Osteocyte (in vitro differentiated cells): Measurements from ENCODE around the gene RAB29. TPM values are rescaled to one million over a fixed set of nuclear protein-coding genes. Genes with fewer than 3 reads are reported as not detected.
A peak's percentile ranks its signal among the peaks of the same experiment; 100 is the strongest.

Experiments used
- DNase-seq: peaks from one replicate; pipeline ENCODE4 v3.0.0; 2021; ENCODE audit warnings: mixed read lengths; ENCODE audit not compliant: unreplicated experiment; ENCODE audit errors: extremely low spot score
- H3K27ac Mint-ChIP-seq: one replicate; pipeline ENCODE4 v1.8.0; 2021; ENCODE audit warnings: mild to moderate bottlenecking, mixed read lengths; ENCODE audit not compliant: unreplicated experiment
- H3K27me3 Mint-ChIP-seq: one replicate; pipeline ENCODE4 v1.8.0; 2021; ENCODE audit warnings: mixed read lengths; ENCODE audit not compliant: unreplicated experiment
- H3K36me3 Mint-ChIP-seq: one replicate; pipeline ENCODE4 v1.8.0; 2021; ENCODE audit warnings: mixed read lengths; ENCODE audit not compliant: unreplicated experiment
- H3K4me1 Mint-ChIP-seq: one replicate; pipeline ENCODE4 v1.8.0; 2021; ENCODE audit warnings: mixed read lengths; ENCODE audit not compliant: unreplicated experiment
- H3K4me3 Mint-ChIP-seq: one replicate; pipeline ENCODE4 v1.8.0; 2021; ENCODE audit warnings: mild to moderate bottlenecking, moderate library complexity, mixed read lengths; ENCODE audit not compliant: unreplicated experiment
- H3K9me3 Mint-ChIP-seq: one replicate; pipeline ENCODE4 v1.8.0; 2021; ENCODE audit warnings: mixed read lengths; ENCODE audit not compliant: unreplicated experiment
- CTCF ChIP-seq: fragments of 200-600 bp; sonication (generic); IDR thresholded peaks from 2 replicates; pipeline ENCODE4 v1.5.0; 2021; ENCODE audit warnings: antibody characterized with exemption, mild to moderate bottlenecking, moderate library complexity
- total RNA-seq: library from RNA; stranded (reverse); gene quantifications from 2 replicates; pipeline ENCODE4 v1.2.1, GENCODE V29; 2021

Gene RAB29
- total RNA-seq, 1 donor from 2014 or later, result 32.0 TPM

- Mint-ChIP-seq H3K4me3 (no peak overlapping the region), H3K27me3 (peaks cover 14% of the 10 kb centered on the region), H3K4me1 (no peaks in the 10 kb centered on the region), H3K9me3 (no peaks in the 10 kb centered on the region), H3K36me3 (no peaks in the 10 kb centered on the region), H3K27ac (no peak overlapping the region)
- DNase-seq, result no peak
- no peak for TF ChIP-seq CTCF
Observed at GRCh38 chr1:205782627-205783432, 7.5 kb upstream of the RAB29 start.

- H3K4me1 Mint-ChIP-seq, result peaks cover 9% of the 10 kb centered on the region
- H3K27ac Mint-ChIP-seq, result no peak overlapping the region
- no peak for TF ChIP-seq CTCF
- peaks cover 14% of the 10 kb centered on the region for H3K27me3 Mint-ChIP-seq
- DNase-seq, result no peak
- H3K4me3 Mint-ChIP-seq, result no peak overlapping the region
- no peaks in the 10 kb centered on the region for H3K36me3 Mint-ChIP-seq
- no peaks in the 10 kb centered on the region for H3K9me3 Mint-ChIP-seq
Observed at GRCh38 chr1:205780335-205780734, 5.1 kb upstream of the RAB29 start.

- DNase-seq, result no peak
- Mint-ChIP-seq H3K4me3 (no peak overlapping the region), H3K27me3 (peaks cover 14% of the 10 kb centered on the region), H3K36me3 (peaks cover 3% of the 10 kb centered on the region), H3K27ac (no peak overlapping the region), H3K9me3 (no peaks in the 10 kb centered on the region), H3K4me1 (peaks cover 22% of the 10 kb centered on the region)
- TF ChIP-seq CTCF, result no peak
Observed at GRCh38 chr1:205777994-205778393, 2.7 kb upstream of the RAB29 start.

DNA sequence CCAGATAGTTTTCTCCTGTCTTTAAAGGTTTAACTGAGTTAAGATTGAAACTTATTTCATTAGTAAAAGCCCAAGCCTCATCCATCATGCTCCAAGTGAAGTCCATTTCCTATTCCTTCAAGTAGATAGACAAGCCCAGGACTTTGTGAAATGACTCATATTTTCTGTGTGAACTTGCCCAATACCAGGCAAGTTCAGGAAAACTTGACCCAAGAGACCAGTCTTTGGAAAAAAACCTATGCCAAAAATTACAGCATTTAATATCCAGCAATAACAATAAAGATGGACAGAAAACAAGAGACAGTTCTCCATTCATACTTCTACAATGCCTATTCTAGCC is 405 bp upstream of the RAB29 start:
- peaks cover 23% of the 10 kb centered on the region for H3K4me1 Mint-ChIP-seq
- H3K4me3 Mint-ChIP-seq, result peak overlapping the region; percentile 88
- TF ChIP-seq CTCF, result no peak
- peak overlapping the region; percentile 81 for H3K27ac Mint-ChIP-seq
- peaks cover 12% of the 10 kb centered on the region for H3K36me3 Mint-ChIP-seq
- no peak for DNase-seq
- H3K27me3 Mint-ChIP-seq, result peaks cover 14% of the 10 kb centered on the region
- no peaks in the 10 kb centered on the region for H3K9me3 Mint-ChIP-seq

DNA sequence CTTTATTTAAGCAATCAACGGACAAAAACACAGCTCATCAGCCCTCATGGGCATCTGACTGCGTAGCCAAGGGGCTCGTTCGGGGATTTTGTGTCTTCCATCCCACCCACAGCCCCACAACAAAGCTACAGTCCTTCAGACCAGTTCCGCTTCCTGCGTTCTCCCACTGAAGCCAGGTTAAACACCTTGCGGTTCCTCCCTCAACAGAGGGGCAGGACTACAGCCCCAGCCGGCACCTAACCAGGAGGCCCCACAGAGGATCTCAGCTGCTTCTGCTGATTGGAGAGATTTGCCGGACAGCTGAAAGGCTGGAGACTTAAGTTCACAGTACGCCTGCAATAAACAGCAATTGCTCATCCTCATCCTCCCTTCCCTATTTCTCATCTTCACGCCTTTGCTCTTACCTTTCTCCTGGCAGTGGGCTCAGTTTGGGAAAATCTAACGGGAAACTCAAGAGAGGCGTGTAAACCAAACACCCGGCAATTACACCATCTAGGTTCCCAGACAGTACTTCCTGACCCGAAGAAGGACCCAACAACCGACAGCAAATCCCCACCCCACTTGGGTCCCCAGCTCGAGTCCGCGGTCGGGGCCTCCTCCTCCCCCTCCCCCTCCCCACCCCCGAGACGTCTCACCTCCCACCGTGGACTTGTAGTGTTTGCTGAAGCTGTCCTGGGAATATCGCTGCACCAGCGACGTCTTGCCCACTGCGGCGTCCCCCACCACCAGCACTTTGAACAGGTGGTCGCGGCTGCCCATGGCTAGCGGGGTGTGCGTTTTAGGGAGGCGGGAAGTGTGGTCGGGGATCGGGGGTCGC is 876 bp downstream of the RAB29 start:
- DNase-seq, result no peak
- H3K36me3 Mint-ChIP-seq, result peaks cover 25% of the 10 kb centered on the region
- no peaks in the 10 kb centered on the region for H3K9me3 Mint-ChIP-seq
- H3K4me1 Mint-ChIP-seq, result peaks cover 30% of the 10 kb centered on the region
- H3K4me3 Mint-ChIP-seq, result peak overlapping the region; percentile 88
- H3K27ac Mint-ChIP-seq, result peak overlapping the region; percentile 58
- TF ChIP-seq CTCF, result no peak
- peaks cover 11% of the 10 kb centered on the region for H3K27me3 Mint-ChIP-seq
